Brain microvascular endothelial cell (primary cell): Measurements from ENCODE around the gene CTPS2.
A peak's percentile ranks its signal among the peaks of the same experiment; 100 is the strongest.

Experiments used
- DNase-seq: peaks from one replicate; pipeline ENCODE4 v3.0.0-alpha.2; 2020
- H3K27ac ChIP-seq: fragments of 250-450 bp; sonication (Bioruptor Pico); 2 replicates; pipeline ENCODE4 v1.5.1; 2020; ENCODE audit warnings: mild to moderate bottlenecking, moderate library complexity
- H3K27me3 ChIP-seq: fragments of 250-450 bp; sonication (Bioruptor Pico); replicated peaks from 2 replicates; pipeline ENCODE4 v1.5.1; 2020; ENCODE audit warnings: mild to moderate bottlenecking
- H3K36me3 ChIP-seq: fragments of 250-450 bp; sonication (Bioruptor Pico); replicated peaks from 2 replicates; pipeline ENCODE4 v1.5.1; 2020; ENCODE audit warnings: mild to moderate bottlenecking
- H3K4me3 ChIP-seq: 2 replicates; pipeline ENCODE4 v1.5.1; 2011; ENCODE audit warnings: low read depth, mild to moderate bottlenecking, control low read depth, low read length, moderate library complexity
- CTCF ChIP-seq: IDR thresholded peaks from 2 replicates; pipeline ENCODE4 v1.5.1; 2011; ENCODE audit warnings: low read depth, mild to moderate bottlenecking, moderate library complexity, low read length, control low read depth, inconsistent platforms; ENCODE audit errors: missing control alignments
- in situ Hi-C: cut with HindIII; loops from 2 replicates; pipeline ENCODE4 v1.10.0; 2017; ENCODE audit warnings: low sequenced_read_pairs, low pct_ligation_motif_present

CTPS2 gene

GRCh38 chrX:16643176-16643575 is 69.3 kb downstream of the CTPS2 start:
- in situ Hi-C loops, result no loop called here
- DNase-seq, result peak; percentile 15
- H3K27me3 ChIP-seq, result no peaks in the 10 kb centered on the region
- no peak overlapping the region for H3K4me3 ChIP-seq
- TF ChIP-seq CTCF, result no peak
- H3K36me3 ChIP-seq, result no peaks in the 10 kb centered on the region
- H3K27ac ChIP-seq, result no peak overlapping the region

GRCh38 chrX:16640823-16641222 is 71.6 kb downstream of the CTPS2 start:
- H3K27ac ChIP-seq, result no peak overlapping the region
- TF ChIP-seq CTCF, result no peak
- H3K27me3 ChIP-seq, result no peaks in the 10 kb centered on the region
- in situ Hi-C loops, result no loop called here
- no peak for DNase-seq
- no peak overlapping the region for H3K4me3 ChIP-seq
- no peaks in the 10 kb centered on the region for H3K36me3 ChIP-seq

- H3K4me3 ChIP-seq, result no peak overlapping the region
- no peak for DNase-seq
- H3K27me3 ChIP-seq, result no peaks in the 10 kb centered on the region
- no peak overlapping the region for H3K27ac ChIP-seq
- TF ChIP-seq CTCF, result no peak
- in situ Hi-C loops, result no loop called here
- H3K36me3 ChIP-seq, result no peaks in the 10 kb centered on the region
These were observed 72.5 kb downstream of the CTPS2 start for GRCh38 chrX:16639966-16640365.

- no peak for TF ChIP-seq CTCF
- DNase-seq, result no peak
- in situ Hi-C loops, result no loop called here
- Histone ChIP-seq H3K27ac (no peak overlapping the region), H3K4me3 (no peak overlapping the region), H3K27me3 (no peaks in the 10 kb centered on the region), H3K36me3 (no peaks in the 10 kb centered on the region)
These were observed 73.9 kb downstream of the CTPS2 start for GRCh38 chrX:16638533-16638932.

GRCh38 chrX:16635596-16635995 is 76.9 kb downstream of the CTPS2 start:
- Histone ChIP-seq H3K27ac (no peak overlapping the region), H3K4me3 (no peak overlapping the region), H3K36me3 (no peaks in the 10 kb centered on the region), H3K27me3 (no peaks in the 10 kb centered on the region)
- TF ChIP-seq CTCF, result no peak
- in situ Hi-C loops, result no loop called here
- no peak for DNase-seq

- no peak overlapping the region for H3K27ac ChIP-seq
- no peaks in the 10 kb centered on the region for H3K27me3 ChIP-seq
- TF ChIP-seq CTCF, result no peak
- in situ Hi-C loops, result no loop called here
- no peak overlapping the region for H3K4me3 ChIP-seq
- no peak for DNase-seq
- H3K36me3 ChIP-seq, result no peaks in the 10 kb centered on the region
These were observed 77.4 kb downstream of the CTPS2 start for GRCh38 chrX:16635040-16635439.
